Endometrial microvascular endothelial cells (primary cell): Measurements from ENCODE around the gene MUC20. TPM values are rescaled to one million over a fixed set of nuclear protein-coding genes. Genes with fewer than 3 reads are reported as not detected.
"Not testable (repeated sequence)": the region's sequence is repeated elsewhere in the genome, so short reads cannot be mapped to it uniquely, and the experiment has no call there.

Source experiments
- in situ Hi-C: cut with HindIII; loops from 2 replicates; pipeline ENCODE4 v1.10.0; 2017; ENCODE audit warnings: low sequenced_read_pairs, low pct_unique_long_range_greater_than_20kb; ENCODE audit errors: inconsistent ontology term
- total RNA-seq: library from RNA; depleted of rRNA; stranded (reverse); fragments of >200 nt; gene quantifications from one replicate; pipeline ENCODE4 v1.2.3, GENCODE V29; 2015; ENCODE audit errors: inconsistent ontology term

Gene MUC20
- total RNA-seq, 1 donor from 2014 or later = 0.37 TPM

GRCh38 chr3:195722139-195722995 is 1.6 kb downstream of the MUC20 start:
- in situ Hi-C loops = not testable (repeated sequence)

GRCh38 chr3:195722996-195723345 is 2.2 kb downstream of the MUC20 start:
- in situ Hi-C loops = not testable (repeated sequence)

GRCh38 chr3:195724363-195724762 is 3.6 kb downstream of the MUC20 start:
- in situ Hi-C loops = not testable (repeated sequence)

GRCh38 chr3:195725916-195726740 is 5.3 kb downstream of the MUC20 start:
- in situ Hi-C loops = not testable (repeated sequence)

- in situ Hi-C loops = no loop called here
Observed at GRCh38 chr3:195727606-195728195, 6.9 kb downstream of the MUC20 start.

GRCh38 chr3:195728789-195729188 is 8.0 kb downstream of the MUC20 start:
- in situ Hi-C loops = not testable (repeated sequence)

GRCh38 chr3:195729476-195730251 is 8.9 kb downstream of the MUC20 start:
- in situ Hi-C loops = no loop called here

GRCh38 chr3:195731356-195731905 is 10.7 kb downstream of the MUC20 start:
- in situ Hi-C loops = no loop called here

- in situ Hi-C loops = no loop called here
Observed at GRCh38 chr3:195732940-195733339, 12.2 kb downstream of the MUC20 start.

GRCh38 chr3:195735036-195735695 is 14.4 kb downstream of the MUC20 start:
- in situ Hi-C loops = no loop called here

- in situ Hi-C loops = no loop called here
Observed at GRCh38 chr3:195736866-195737490, 16.2 kb downstream of the MUC20 start.

GRCh38 chr3:195737782-195738181 is 17.0 kb downstream of the MUC20 start:
- in situ Hi-C loops = not testable (repeated sequence)

- in situ Hi-C loops = no loop called here
Observed at GRCh38 chr3:195738274-195739044, 17.7 kb downstream of the MUC20 start.

GRCh38 chr3:195739561-195740111 is 18.9 kb downstream of the MUC20 start:
- in situ Hi-C loops = no loop called here

GRCh38 chr3:195744437-195744836 is 23.7 kb downstream of the MUC20 start:
- in situ Hi-C loops = no loop called here

GRCh38 chr3:195746346-195746745 is 25.6 kb downstream of the MUC20 start:
- in situ Hi-C loops = no loop called here

GRCh38 chr3:195746751-195747150 is 26.0 kb downstream of the MUC20 start:
- in situ Hi-C loops = no loop called here
